ENCODE results near the gene VNN1.

The VNN1 gene

GRCh38 chr6:132633362-132633761, 80.5 kb downstream of the VNN1 start (continued):
- TF ChIP-seq POU6F1 (CRISPR knock-in tag; IDR thresholded peaks at IDR 0.05; ENCODE audit: borderline replicate concordance, low read depth): no peak

Measured in SK-N-SH treated with all-trans-retinoic acid at 6 μM for 48 hours (cell line).